Nephron (organoid): ENCODE measurements around the gene RBM48.

Experiments used
- H3K27ac Mint-ChIP-seq, 3 experiments: 2 replicates each; pipeline ENCODE4 v1.8.0; 2020; ENCODE audit warnings: mixed read lengths in 3 of 3, mild to moderate bottlenecking in 2 of 3, moderate library complexity in 1 of 3
- H3K27me3 Mint-ChIP-seq: 2 replicates; pipeline ENCODE4 v1.8.0; 2021; ENCODE audit warnings: low read depth, mild to moderate bottlenecking, moderate library complexity, mixed read lengths
- H3K36me3 Mint-ChIP-seq: 2 replicates; pipeline ENCODE4 v1.8.0; 2020; ENCODE audit warnings: low read depth, mixed read lengths
- H3K4me1 Mint-ChIP-seq: 2 replicates; pipeline ENCODE4 v1.8.0; 2020; ENCODE audit warnings: mixed read lengths
- H3K4me3 Mint-ChIP-seq, 3 experiments: 2 replicates each; pipeline ENCODE4 v1.8.0; 2020; ENCODE audit warnings: mild to moderate bottlenecking in 3 of 3, mixed read lengths in 3 of 3, moderate library complexity in 2 of 3
- H3K9me3 Mint-ChIP-seq: 2 replicates; pipeline ENCODE4 v1.8.0; 2020; ENCODE audit warnings: mixed read lengths
- TF ChIP-seq, protein P1 (sequence below), 3 experiments: fragments of 200-600 bp; sonication (generic); IDR thresholded peaks; one replicate each; pipeline ENCODE4 v1.5.0; 2021; ENCODE audit warnings: antibody characterized with exemption in 3 of 3; ENCODE audit not compliant: unreplicated experiment in 3 of 3

RBM48 gene

GRCh38 chr7:92567460-92567859 is 38.9 kb downstream of the RBM48 start:
- no peaks in the 10 kb centered on the region for H3K9me3 Mint-ChIP-seq
- no peak overlapping the region for H3K4me3 Mint-ChIP-seq
- peaks cover 59% of the 10 kb centered on the region for H3K36me3 Mint-ChIP-seq
- H3K27ac Mint-ChIP-seq, result no peak overlapping the region
- no peaks in the 10 kb centered on the region for H3K4me1 Mint-ChIP-seq
- no peaks in the 10 kb centered on the region for H3K27me3 Mint-ChIP-seq
- TF ChIP-seq, protein P1, sequence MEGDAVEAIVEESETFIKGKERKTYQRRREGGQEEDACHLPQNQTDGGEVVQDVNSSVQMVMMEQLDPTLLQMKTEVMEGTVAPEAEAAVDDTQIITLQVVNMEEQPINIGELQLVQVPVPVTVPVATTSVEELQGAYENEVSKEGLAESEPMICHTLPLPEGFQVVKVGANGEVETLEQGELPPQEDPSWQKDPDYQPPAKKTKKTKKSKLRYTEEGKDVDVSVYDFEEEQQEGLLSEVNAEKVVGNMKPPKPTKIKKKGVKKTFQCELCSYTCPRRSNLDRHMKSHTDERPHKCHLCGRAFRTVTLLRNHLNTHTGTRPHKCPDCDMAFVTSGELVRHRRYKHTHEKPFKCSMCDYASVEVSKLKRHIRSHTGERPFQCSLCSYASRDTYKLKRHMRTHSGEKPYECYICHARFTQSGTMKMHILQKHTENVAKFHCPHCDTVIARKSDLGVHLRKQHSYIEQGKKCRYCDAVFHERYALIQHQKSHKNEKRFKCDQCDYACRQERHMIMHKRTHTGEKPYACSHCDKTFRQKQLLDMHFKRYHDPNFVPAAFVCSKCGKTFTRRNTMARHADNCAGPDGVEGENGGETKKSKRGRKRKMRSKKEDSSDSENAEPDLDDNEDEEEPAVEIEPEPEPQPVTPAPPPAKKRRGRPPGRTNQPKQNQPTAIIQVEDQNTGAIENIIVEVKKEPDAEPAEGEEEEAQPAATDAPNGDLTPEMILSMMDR (IDR thresholded peaks at IDR 0.05; ENCODE audit: unreplicated experiment in 3 of 3), result no peak

DNA sequence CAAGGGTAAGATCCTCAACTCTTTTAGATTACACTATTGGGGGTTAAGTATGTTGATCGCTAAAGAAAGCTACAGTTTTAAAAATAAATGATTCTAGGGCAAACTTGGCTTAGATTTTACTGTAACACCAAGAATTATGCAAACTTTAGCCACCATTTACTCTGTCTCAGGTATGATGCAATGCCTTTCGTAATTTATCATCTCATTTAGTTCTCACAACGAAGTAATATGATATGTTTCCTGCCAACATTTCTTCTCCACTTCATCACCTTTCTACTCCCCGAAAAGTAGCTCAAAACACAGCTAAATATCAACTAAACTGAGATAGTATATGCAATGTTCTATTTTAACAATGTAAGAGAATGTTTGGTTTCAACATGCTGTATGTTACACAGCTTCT is 40.5 kb downstream of the RBM48 start:
- Mint-ChIP-seq H3K9me3 (no peaks in the 10 kb centered on the region), H3K36me3 (peaks cover 51% of the 10 kb centered on the region), H3K27me3 (no peaks in the 10 kb centered on the region), H3K4me3 (no peak overlapping the region), H3K4me1 (no peaks in the 10 kb centered on the region), H3K27ac (no peak overlapping the region)
- TF ChIP-seq, protein P1 (IDR thresholded peaks at IDR 0.05; ENCODE audit: unreplicated experiment in 3 of 3), result no peak

DNA sequence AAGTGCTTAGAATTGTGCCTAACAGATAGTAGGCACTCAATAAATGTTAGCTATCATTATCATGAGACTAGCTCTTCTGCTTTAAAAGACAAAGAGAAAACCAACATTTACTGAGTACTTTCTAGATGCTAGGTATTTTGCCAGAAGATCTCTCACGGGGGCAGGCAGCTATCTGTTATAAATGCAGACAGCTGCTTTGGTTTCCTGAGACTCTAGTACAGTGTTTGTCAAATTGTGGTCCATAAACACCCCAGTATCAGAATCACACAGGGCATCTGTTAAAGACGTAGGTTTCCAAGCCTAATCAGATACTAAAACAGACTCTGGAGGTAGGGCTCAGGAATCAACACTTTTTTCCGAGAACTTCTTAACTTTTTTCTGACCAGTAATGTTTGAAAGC is 47.7 kb downstream of the RBM48 start:
- Mint-ChIP-seq H3K27ac (no peak overlapping the region), H3K27me3 (no peaks in the 10 kb centered on the region), H3K4me3 (no peak overlapping the region), H3K36me3 (peaks cover 59% of the 10 kb centered on the region), H3K4me1 (no peaks in the 10 kb centered on the region), H3K9me3 (no peaks in the 10 kb centered on the region)
- TF ChIP-seq, protein P1 (IDR thresholded peaks at IDR 0.05; ENCODE audit: unreplicated experiment in 3 of 3), result no peak

- Mint-ChIP-seq H3K27me3 (no peaks in the 10 kb centered on the region), H3K9me3 (peaks cover 2% of the 10 kb centered on the region), H3K36me3 (peaks cover 34% of the 10 kb centered on the region), H3K27ac (no peak overlapping the region), H3K4me3 (no peak overlapping the region), H3K4me1 (peaks cover 12% of the 10 kb centered on the region)
- TF ChIP-seq, protein P1 (IDR thresholded peaks at IDR 0.05; ENCODE audit: unreplicated experiment in 3 of 3), result no peak
Observed at GRCh38 chr7:92582948-92583347, 54.4 kb downstream of the RBM48 start.

DNA sequence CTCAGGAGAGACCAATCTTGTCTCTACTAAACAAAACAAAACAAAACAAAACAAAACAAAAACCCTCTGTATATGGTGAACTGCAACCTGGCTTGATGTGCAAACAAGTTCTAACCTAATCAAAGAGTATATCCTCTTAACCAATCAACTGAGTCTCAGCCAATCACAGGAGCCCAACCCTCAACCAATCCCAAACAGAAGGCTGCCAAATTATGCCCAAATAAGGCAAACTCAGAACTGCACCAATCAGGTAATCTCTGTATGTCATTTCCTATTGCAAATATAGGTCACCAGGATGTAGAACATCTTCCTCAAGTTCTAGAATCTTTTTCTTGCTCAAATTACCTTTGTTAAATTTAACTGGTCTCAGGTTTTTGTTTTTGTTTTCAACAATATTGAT is 56.4 kb downstream of the RBM48 start:
- TF ChIP-seq, protein P1 (IDR thresholded peaks at IDR 0.05; ENCODE audit: unreplicated experiment in 3 of 3), result no peak
- H3K36me3 Mint-ChIP-seq, result peaks cover 18% of the 10 kb centered on the region
- no peak overlapping the region for H3K4me3 Mint-ChIP-seq
- H3K4me1 Mint-ChIP-seq, result peaks cover 29% of the 10 kb centered on the region
- H3K27me3 Mint-ChIP-seq, result no peaks in the 10 kb centered on the region
- no peak overlapping the region for H3K27ac Mint-ChIP-seq
- H3K9me3 Mint-ChIP-seq, result peaks cover 2% of the 10 kb centered on the region

DNA sequence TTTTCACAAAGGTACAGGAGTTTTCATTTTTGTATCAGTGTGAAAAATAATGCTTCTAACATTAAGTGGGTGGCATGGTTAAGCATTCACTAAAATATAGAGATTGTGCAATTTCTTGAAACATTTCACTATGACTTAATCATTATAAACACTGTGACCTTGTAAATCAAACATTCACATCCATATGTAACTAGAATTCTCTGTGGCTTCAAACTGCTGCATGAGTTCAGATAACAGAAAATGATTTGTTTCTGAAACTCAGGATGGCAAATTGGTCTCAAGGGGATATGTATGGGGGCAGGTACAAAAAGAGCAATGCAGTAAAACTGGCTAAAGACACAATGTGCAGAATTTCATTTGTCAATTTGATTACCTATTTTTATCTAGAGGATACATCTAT is 57.8 kb downstream of the RBM48 start:
- TF ChIP-seq, protein P1 (IDR thresholded peaks at IDR 0.05; ENCODE audit: unreplicated experiment in 3 of 3), result no peak
- Mint-ChIP-seq H3K9me3 (peaks cover 2% of the 10 kb centered on the region), H3K4me1 (peaks cover 29% of the 10 kb centered on the region), H3K4me3 (peak overlapping the region; percentile 19 to 75 (median 45)), H3K27ac (peak overlapping the region in 1 of 3 experiments; percentile 4), H3K27me3 (peaks cover 5% of the 10 kb centered on the region), H3K36me3 (peaks cover 12% of the 10 kb centered on the region)
